ENCODE data around the gene CCDC85A.

DNA sequence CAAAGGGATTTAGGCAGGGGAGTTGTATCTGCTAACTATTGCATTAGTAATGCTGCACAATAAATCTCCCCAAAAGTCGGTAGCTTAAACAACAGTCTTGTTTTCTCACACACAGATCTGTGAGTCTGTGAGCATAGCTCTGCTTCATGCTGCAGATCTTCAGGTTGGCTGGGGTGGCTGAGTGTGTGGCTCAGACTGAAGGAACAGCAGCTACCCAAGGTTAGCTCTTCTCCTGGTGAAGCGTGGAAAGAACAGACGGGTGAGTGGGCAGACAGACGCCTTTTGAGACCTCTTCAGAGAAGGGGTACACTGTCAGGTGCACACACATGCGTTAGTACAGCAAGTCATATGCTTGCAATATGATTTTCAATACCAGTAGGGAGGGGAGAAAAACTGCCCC, 3.9 kb upstream of the CCDC85A start:
- TF ChIP-seq, protein P1, sequence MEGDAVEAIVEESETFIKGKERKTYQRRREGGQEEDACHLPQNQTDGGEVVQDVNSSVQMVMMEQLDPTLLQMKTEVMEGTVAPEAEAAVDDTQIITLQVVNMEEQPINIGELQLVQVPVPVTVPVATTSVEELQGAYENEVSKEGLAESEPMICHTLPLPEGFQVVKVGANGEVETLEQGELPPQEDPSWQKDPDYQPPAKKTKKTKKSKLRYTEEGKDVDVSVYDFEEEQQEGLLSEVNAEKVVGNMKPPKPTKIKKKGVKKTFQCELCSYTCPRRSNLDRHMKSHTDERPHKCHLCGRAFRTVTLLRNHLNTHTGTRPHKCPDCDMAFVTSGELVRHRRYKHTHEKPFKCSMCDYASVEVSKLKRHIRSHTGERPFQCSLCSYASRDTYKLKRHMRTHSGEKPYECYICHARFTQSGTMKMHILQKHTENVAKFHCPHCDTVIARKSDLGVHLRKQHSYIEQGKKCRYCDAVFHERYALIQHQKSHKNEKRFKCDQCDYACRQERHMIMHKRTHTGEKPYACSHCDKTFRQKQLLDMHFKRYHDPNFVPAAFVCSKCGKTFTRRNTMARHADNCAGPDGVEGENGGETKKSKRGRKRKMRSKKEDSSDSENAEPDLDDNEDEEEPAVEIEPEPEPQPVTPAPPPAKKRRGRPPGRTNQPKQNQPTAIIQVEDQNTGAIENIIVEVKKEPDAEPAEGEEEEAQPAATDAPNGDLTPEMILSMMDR (IDR thresholded peaks at IDR 0.05; ENCODE audit: poor library complexity, severe bottlenecking): no peak
- no peak for TF ChIP-seq EZH2 (IDR thresholded peaks at IDR 0.05; ENCODE audit: borderline replicate concordance, insufficient read depth, low read length, poor library complexity, severe bottlenecking)
- TF ChIP-seq RAD21 (conservative IDR thresholded peaks at IDR 0.05): no peak
- TF ChIP-seq TAF1 (IDR thresholded peaks at IDR 0.05; ENCODE audit: low read depth): no peak
- TF ChIP-seq, protein P2, sequence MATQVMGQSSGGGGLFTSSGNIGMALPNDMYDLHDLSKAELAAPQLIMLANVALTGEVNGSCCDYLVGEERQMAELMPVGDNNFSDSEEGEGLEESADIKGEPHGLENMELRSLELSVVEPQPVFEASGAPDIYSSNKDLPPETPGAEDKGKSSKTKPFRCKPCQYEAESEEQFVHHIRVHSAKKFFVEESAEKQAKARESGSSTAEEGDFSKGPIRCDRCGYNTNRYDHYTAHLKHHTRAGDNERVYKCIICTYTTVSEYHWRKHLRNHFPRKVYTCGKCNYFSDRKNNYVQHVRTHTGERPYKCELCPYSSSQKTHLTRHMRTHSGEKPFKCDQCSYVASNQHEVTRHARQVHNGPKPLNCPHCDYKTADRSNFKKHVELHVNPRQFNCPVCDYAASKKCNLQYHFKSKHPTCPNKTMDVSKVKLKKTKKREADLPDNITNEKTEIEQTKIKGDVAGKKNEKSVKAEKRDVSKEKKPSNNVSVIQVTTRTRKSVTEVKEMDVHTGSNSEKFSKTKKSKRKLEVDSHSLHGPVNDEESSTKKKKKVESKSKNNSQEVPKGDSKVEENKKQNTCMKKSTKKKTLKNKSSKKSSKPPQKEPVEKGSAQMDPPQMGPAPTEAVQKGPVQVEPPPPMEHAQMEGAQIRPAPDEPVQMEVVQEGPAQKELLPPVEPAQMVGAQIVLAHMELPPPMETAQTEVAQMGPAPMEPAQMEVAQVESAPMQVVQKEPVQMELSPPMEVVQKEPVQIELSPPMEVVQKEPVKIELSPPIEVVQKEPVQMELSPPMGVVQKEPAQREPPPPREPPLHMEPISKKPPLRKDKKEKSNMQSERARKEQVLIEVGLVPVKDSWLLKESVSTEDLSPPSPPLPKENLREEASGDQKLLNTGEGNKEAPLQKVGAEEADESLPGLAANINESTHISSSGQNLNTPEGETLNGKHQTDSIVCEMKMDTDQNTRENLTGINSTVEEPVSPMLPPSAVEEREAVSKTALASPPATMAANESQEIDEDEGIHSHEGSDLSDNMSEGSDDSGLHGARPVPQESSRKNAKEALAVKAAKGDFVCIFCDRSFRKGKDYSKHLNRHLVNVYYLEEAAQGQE (IDR thresholded peaks at IDR 0.05; ENCODE audit: borderline replicate concordance): no peak
- no peak for TF ChIP-seq EP300 (conservative IDR thresholded peaks at IDR 0.05; ENCODE audit: poor library complexity, severe bottlenecking)
